ENCODE data around the gene PCNT.

DNA sequence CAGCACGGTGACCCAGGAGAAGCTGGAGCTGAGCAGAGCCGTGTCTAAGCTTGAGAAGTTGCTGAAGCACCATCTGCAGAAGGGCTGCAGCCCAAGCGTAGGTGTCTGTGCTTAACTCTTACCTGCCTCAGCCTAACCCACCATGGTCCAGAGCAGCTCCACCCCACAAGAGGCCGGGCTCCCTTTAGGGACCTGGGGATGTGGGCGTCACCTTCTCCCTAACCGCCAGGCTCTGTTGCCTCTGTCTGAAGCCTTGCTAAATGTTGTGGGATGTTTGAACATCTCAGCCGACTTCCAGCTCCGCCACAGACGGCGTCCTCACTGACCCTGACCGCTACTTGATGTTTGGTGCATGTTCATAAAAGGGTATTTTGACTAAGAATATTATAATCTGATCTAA, 114.3 kb downstream of the PCNT start:
- TF ChIP-seq, protein P1, sequence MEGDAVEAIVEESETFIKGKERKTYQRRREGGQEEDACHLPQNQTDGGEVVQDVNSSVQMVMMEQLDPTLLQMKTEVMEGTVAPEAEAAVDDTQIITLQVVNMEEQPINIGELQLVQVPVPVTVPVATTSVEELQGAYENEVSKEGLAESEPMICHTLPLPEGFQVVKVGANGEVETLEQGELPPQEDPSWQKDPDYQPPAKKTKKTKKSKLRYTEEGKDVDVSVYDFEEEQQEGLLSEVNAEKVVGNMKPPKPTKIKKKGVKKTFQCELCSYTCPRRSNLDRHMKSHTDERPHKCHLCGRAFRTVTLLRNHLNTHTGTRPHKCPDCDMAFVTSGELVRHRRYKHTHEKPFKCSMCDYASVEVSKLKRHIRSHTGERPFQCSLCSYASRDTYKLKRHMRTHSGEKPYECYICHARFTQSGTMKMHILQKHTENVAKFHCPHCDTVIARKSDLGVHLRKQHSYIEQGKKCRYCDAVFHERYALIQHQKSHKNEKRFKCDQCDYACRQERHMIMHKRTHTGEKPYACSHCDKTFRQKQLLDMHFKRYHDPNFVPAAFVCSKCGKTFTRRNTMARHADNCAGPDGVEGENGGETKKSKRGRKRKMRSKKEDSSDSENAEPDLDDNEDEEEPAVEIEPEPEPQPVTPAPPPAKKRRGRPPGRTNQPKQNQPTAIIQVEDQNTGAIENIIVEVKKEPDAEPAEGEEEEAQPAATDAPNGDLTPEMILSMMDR (IDR thresholded peaks at IDR 0.05): no peak
- TF ChIP-seq POLR2A (IDR thresholded peaks at IDR 0.05): no peak

Measured in lower leg skin (tissue), 3 donors.